DMS114 treated with DMSO at 0.1 percent for 48 hours (cell line): ENCODE results near the gene COPZ1.

Experiments
- DNase-seq: peaks from one replicate; lab custom pipeline; 2025; ENCODE audit not compliant: unreplicated experiment; lab: John Stamatoyannopoulos, UW

Gene COPZ1

DNA sequence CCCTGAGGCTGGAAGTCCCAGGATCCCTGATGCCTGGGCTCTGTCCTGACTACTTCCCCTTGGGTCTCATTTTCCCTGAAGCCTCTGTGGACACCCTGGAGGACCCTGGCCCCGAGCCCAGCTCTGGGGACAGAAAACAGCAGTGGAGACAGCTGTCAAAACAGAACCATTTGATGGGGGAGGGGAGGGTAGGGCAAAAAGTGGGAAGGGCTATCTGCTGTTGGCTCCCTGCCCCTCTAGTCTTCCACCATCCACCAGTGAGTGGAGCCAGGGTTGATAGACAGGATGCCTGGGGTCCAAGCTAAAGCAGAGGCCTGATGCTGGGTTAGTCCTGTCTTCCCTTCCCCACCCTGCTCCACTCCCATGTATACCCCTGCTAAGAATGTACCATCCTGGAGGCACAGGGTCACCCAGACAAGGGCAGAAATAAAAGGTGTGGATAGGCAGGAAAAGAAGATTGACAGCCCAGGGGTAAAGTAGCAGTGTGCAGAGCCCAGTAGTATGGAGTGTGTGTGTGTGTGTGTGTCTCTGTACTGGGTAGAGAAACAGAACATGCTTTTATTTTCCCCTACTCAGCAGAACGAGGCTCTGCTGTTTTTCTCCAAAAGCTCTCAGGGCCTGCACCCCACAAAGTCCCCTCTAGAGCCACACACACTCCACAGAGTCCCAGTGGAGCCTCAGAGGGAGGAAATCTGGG is 49.8 kb downstream of the COPZ1 start:
- DNase-seq, result no peak

DNA sequence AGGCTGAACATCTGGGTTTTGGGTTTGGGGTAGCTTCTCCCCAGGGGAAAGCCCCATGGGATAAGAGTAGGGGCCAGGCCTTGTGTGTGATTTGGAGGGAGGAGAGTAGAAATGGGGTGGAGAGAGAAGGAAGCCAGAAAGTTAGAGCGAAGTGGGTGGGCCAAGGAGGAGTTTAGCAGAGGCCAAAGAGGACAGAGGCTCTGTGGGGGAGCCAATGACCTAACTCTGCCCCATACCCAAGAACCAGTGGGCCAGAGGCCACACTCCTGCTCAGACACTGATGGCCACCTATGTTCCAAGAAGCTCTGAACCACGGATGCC is 50.3 kb downstream of the COPZ1 start:
- no peak for DNase-seq

DNA sequence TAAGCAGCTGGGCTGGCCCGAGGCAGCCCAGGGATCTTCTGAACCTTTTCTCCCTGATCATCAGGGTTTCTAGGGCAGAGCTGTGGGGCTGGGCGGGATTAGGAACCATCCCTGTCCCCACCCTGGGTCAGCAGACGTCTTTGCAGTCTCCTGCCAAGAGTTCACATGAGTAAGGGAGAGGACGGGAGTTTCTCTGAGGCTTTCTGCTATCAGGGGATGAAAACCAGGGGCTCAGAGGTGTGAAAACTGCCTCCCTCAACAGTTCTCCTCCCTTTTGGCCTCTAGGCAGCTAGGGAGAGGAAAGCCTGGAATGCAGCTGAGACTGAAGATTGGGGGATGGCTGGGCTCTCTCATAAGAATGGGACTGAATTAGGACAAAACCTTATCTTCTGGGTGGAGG is 51.7 kb downstream of the COPZ1 start:
- DNase-seq, result no peak

DNA sequence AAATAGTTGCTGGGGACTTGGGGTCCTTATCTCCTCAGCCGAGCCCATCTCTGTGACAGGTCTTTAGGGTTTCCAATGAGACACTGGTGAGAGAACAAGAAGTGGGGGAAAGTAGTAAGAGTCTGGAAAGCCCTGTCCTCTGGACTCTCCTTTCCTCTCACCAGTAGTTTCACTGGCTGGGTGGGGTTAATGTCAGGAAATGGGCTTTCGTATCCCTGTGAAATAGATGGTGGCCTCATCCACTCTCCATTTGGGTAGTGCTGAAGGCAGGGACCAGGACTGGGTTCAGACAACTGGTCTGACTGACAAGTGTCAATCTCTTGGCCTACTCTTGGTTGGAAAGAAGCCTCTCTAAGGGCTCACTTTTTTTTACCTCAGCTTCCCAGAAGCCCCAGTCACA is 52.1 kb downstream of the COPZ1 start:
- DNase-seq, result no peak

DNA sequence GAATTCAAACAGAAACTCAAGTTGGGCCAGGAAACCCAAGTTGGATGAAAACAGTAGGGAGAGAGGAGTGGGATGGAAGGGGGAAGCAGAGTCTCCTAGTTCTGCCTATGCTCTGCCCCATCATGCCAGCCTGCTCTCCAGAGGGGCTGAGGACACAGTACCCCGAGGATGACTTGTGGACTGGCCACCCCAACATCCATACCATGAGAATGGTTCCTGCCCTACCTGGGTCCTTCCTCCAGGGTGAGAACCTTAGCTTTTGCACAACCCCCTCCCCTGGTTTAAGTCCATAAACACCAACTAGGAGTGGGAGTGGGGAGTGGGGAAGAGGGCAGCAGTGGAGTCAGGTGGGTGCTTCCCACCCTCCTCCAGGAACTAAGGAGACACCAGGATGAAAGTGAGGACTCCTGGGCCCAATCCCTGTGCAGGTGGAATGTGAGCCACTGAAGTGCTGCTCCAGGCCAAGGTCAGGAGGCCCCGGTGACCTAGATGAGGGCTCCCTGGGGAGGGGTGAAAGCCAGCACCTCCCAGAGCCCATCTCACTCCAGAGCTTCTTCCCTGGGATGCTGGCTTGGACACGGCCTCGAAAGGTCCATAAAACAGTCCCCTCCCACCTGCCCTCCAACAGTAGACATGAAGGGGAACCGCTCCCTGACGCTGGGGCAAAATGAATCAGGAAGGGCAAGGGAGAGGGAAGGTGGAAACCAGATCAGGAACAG is 53.0 kb downstream of the COPZ1 start:
- DNase-seq, result no peak

DNA sequence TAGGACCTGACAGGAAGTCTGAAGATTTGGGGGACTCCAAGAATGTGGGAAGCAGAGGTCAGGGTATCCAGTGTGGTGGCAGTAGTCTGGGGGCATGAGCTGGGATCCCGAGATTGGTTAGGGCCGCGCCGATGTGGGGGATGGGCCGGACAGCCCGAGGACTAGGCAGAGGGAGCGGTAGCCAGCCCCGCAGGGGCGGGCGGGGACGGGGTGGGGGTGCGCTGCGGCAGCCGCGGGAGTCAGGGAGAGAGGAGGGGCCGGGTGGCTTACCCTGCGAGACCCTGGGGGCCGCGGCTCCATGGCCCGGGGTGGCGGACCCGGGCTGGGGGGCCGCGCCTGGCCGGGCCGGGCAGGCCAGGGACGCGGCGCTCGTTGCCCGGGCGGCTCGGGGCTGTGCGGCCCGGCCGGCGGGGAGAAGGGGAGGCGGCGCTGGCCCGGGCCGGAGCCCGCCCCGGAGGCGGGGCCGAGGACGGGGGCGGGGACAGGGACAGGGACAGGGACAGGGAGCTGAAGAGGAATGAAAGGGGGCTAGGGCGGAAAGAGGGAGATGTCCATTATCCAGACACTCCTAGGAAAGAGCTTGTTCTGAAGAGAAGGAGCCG is 54.0 kb downstream of the COPZ1 start:
- peak; percentile 26 for DNase-seq

DNA sequence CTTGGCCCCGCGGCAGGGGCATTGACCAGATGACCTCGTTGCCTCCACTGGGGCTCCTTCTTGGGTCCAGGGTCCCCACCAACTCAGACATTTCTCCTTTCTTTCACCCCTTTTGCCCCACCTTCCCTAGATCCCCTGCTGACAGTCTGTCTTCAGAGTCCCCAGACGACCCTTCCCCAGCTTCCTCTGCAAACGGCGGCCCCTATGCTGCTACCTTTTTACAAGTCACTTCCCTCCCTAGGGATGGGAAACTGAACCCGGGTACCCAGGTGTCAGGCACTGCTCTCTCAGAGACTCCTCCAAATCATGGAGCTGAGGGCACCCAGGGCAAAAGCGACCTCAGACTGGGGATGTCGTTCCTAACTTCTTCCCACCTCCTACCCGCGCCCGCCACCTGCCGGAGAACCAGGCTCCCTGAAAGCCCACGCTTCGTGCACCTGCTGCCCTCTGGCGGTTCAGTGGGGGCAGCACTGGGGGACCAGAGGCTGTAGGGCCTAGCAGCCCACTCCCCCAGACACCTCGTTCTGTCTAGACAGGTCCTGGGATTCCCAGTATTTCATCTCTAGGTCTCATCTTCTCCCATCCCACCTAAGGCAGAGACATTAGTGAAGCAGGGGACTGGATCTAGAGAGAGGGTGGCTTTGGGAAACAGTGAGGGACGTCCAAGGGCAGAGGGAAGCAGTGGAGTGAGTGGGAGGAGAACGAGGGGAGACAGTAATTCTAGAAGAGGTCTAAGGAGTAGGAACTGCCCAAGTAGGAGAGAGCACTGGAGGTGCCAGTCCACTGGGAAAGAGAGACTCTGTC is 54.7 kb downstream of the COPZ1 start:
- peak; percentile 86 for DNase-seq

DNA sequence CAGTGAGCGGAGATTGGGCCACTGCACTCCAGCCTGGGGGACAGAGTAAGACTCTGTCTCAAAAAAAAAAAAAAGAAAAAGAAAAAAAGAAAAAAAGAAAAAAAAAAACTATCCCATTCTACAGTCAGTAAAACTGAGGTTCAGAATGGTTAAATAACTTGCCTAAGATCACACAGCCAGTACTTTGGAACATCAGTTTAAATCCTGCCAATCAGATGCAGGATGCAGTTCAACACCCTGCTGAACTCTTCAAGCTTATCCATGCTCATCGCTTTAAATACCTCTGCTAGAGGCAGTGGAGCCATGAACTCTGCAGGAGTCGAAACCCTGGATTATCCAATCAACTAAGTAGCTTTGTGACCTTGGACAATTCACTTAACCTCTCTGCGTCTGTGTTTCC is 56.2 kb downstream of the COPZ1 start:
- DNase-seq, result no peak

DNA sequence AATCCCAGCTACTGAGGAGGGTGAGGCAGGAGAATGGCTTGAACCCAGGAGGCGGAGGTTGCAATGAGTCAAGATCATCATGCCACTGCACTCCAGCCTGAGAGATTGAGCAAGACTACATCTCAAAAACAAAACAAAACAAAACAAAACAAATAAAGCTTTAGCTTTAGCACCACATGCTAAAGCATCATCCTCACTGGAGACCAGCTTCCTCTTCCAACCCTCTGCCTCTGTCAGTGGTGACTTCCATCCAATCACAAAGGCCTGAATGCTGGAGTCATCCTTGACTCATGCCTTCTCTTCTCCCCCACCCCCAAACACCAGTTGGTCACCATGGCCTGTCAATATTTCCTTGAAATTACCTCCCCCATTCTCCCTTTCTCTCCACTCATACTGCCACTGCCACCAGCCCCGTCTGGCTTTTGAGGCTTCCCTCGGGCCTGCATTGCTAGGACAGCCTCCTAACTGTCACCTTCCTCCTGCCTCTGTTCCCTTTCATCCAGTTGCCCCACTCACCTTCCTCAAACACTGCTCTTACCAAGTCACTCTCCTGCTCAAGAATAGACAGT is 58.2 kb downstream of the COPZ1 start:
- DNase-seq, result no peak

DNA sequence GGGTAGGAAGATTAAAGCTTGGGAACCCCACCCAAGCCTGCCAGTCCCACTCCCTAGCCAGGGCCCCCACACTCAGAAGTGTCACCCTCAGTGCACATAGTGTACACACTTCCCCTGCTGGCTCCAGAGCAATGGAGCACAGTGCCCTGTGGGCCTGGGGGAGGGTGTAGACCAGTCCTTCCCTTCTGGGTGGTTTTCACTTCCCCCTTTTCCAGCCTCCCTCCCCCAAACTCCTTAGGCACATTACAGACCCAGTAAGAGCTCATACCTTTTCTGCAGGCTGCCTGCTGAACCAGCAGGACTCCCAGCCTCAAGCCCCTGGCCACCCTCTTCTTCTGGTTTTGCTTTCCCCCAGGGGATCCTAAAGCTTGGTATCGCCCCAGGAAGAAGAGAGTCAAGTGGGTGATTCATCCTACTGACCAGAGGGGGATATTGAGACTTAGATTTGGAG is 59.7 kb downstream of the COPZ1 start, which contains the start of gene ZNF385A:
ZNF385A (minus strand) TSS at position 143 of the 451 bp plus-strand sequence. CDS start 219 bp downstream, outside the sequence.
- no peak for DNase-seq

DNA sequence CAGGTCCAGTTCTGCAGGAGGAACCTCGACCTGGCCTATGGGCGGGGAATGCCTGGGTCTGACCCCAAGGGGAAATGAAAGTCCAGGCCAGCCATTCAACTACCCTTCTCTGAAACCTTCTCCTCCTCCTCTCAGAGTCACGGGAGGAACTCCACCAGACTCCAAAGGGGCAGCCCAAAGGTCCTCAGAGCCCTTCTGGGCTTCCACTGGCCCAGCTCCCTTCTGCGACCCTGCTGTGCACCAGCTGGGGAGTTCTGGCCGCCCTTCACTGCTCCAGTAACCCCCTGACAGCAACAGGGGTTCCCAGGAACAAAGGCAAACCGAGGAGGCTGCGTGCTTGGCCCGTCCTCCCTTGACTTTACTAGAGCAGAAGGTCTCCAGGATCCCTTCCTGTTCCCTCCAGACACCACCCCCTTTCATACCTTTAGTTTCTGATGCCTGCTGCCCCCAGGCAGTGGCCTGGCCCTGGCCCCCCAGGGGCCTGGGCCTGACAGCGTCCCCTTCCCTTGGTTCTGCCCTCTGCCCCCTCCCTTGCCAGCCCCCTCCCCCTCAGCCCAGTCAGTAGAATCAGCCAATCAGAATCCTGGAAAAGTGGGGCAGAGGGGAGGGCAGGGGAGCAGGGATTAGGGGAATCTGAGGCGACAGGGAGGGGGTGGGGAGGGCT is 60.5 kb downstream of the COPZ1 start:
- DNase-seq, result no peak

DNA sequence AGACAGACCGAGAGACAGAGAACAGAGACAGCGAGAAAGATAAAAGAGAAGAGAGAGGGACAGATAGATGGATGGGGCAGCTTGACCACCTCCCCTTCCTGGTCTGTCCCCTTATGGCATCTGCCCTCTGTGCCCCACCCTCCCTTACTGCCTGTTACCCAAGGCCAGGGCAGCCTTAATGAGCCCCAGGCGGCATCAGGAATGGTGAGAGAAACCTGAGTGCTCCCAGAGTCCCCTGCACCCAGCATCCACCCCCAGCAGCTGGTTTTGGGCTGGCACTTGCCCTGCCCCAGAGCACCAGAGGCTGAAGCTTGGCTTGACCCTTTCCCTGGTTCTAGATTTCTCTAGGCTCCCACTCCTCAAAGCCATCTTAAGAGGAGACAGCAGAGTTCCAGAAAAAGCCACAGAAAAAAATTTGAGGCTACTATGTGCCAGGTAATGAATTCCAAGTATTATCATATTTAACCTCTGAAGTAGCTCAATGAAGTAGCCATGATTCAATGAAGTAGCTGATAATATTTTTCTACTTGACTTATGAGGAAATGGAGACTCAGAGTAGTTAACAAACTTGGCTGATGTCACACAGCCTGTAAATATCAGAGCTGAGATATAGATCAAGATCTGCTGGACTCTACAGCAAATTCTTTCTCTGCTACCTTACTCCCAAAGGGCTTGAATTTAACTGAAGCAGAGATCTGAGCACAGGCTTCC is 61.6 kb downstream of the COPZ1 start:
- no peak for DNase-seq

DNA sequence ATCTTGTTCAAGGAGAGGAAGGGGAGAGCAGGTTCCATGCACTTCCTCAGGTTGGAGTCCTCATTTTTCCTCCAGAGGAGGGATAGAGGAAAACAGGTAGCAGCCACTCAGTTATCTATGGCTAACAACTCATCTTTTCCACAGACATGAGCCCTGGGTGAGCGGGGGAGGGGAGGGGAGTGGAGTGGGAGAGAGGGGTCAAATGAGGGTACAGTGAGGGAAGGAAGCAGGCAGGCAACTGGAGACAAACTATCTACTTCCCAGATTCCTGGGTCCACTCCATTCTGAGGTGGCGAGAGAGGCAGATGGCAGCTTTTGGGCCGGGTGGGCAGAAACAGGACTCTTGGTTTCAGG is 62.2 kb downstream of the COPZ1 start:
- no peak for DNase-seq

DNA sequence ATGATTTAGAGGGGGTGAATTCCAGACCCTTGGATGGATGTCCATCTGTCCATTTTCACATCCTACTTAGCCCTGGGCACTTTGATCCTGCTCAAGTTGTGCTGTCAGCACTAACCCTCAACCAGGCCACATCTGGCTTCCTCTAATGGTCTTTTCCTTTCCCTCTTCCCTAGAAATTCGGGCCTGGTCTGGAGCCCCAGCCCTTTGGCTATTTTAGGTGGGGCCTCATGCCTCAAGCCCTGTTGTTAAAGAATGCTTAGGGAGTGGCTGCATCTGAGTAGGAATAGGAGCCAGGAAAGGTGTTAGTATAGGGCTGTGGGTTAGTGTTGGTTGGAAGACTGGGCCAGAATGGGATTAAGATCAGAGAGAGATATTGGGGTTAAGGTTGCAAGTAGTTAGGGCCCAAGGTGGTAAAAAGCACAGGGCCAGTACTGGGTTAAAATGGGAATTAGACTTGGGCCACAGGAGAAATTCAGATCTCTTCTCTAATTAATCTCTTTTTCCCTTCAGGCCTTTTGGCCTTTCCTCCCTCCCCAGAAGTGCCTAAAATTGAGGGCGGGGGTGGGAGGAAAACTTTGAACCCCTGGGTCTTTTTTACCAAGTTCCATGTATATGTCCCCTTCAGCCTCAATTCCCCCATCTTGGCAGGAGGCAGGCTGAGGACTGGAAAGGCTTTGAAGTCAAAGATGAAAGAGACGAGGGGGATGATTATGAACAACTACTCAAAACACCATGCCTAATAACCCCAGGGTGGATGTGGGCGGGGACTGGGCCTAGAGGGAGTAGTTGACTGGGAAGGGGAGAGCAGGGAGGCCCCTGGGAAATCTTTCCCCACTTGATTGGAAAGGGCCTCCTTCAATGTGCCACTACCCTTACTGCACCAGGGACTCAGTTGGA is 63.6 kb downstream of the COPZ1 start:
- no peak for DNase-seq

DNA sequence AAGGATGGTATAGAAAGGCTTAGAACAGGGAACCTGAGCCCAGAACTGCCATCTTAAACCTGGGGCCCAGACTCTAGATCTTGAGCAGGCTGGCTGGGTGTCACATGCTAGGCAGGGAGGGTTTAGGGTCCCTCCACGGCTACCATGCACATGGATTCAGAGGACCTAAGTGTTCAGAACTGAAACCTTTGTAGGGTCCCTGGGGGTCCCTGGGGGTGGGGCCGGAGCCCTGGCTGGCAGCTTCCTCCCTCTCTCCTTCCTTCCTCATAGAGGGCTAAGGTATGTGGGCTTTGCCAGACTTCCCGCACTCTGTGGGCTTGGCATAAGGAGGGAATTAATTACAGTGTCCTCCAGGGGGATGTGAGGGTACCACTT is 64.2 kb downstream of the COPZ1 start:
- DNase-seq, result no peak

DNA sequence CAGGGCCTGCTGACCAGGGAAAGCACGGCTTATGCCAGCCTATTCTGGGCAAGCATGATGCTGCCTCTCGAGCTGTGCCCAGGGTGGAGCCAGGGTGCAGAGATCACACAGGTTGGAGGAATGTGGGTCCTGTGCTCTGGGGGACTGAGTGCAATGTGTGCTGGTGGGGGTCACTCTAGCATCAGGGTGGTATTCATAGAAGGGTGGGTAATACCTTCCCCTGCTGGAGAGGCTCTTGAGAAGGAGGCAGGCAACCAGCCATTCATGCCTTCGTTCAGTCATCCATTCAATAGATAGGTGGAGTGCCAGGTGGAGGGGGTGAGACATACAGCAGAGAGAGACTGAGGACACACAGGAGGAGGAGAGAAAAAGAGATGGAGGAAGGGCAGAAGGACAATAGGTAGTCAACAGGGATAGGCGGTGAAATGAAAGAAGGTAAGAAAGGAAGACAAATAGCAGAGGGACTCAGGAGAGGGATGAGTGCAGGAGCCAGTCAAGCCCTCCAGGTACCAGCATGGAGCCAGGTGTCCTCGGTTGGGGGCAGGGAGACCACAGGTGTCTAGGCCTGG is 64.8 kb downstream of the COPZ1 start:
- DNase-seq, result no peak

DNA sequence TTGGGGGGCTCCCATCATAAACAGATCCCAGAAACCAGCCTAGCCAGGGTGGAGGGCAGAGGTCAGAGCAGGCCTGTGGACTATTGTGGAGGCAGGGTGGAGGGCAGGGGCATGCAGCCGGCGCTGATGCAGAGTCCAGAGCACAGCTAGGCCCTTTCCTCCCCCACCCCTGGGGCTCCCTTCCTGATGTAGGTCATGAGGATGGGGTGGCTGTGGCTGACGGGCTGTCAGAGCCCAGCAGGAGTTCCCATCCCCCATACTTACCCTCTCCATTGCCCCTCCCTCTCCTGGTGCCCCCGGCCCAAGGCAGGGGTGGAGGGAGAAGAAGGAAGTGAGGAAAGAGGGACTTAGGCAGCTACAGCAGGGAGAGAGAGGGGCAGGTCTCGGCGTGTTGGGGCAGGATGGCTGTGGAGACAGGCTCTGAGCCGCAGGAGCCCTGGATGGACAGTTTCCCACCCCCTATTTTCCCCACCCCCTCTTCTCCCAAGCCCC is 65.3 kb downstream of the COPZ1 start:
- DNase-seq, result no peak

DNA sequence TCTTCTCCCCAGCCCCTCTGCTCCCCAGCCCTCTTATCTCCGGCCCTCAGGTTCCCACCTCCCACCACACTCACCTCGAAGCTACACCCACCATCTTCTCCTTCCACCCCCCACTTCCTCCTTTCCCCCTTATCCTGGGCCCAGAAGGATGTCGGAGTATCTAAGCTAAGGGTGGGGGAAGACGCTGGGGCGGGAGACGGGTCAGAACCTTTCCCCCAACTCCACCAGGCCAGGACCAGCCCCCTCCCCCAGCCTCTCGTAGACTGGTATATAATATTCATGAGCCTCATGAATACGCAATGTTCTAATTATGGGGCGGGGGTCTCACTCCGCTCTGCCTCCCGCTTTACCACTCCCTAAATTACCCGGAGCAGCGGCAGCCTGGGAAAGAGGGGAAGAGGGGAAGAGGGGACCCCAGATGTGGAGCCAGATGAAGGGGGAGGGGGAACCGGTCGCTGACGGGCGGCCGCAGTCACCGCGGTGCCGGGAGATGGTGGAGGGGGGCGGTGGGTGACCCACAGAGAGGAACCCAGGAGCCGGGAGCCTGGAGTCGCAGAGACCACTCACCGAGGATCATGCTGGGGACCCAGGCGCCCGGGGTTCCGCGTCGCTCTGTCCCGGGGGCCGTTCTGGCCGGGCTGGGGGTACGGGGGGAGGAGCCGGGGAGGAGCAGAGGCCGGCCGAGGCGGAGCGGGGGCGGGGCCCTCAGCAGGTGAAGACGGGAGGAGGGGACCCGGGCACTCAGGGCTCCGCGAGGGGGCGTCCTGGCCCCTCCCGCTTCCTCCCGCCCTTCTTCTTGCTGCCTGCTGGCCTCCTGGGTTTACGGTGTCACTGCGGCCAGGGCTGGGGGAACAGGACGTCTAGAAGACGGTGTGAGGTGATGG is 66.0 kb downstream of the COPZ1 start:
- peak; percentile 57 for DNase-seq
